AG04450 (cell line): ENCODE measurements around the gene SERPINB13. TPM values are rescaled to one million over a fixed set of nuclear protein-coding genes. Genes with fewer than 3 reads are reported as not detected.

Experiments
- CTCF ChIA-PET: fragments of 300-600, 350-600 bp; formaldehyde crosslinking; extraction: SDS; loops from one replicate; lab custom pipeline; 2022; ENCODE audit warnings: antibody characterized with exemption, inconsistent platforms; lab: Charles Lee
- POLR2A ChIA-PET: fragments of 350-600 bp; formaldehyde crosslinking; extraction: SDS; loops from one replicate; lab custom pipeline; 2021; ENCODE audit warnings: antibody characterized with exemption, inconsistent platforms; lab: Yijun Ruan, JAX
- DNase-seq: peaks from one replicate; pipeline ENCODE4 v3.0.0-alpha.2; 2011; ENCODE audit warnings: low read depth, low spot score
- H3K27ac ChIP-seq: one replicate; pipeline ENCODE4 v1.5.1; 2012; ENCODE audit warnings: low read depth, low read length, control low read depth
- H3K27me3 ChIP-seq: one replicate; pipeline ENCODE4 v1.6.0; 2012; ENCODE audit warnings: low read length; ENCODE audit not compliant: control insufficient read depth, insufficient read depth
- H3K4me3 ChIP-seq: 2 replicates; pipeline ENCODE4 v1.5.1; 2011; ENCODE audit warnings: mild to moderate bottlenecking, low read depth, low read length, control low read depth
- H3K9me3 ChIP-seq: 2 replicates; pipeline ENCODE4 v1.5.1; 2012; ENCODE audit warnings: low read length; ENCODE audit not compliant: control insufficient read depth, insufficient read depth
- CTCF ChIP-seq: IDR thresholded peaks from 2 replicates; pipeline ENCODE4 v1.5.1; 2011; ENCODE audit warnings: low read depth, low read length, control low read depth, inconsistent platforms
- polyA plus RNA-seq: library from polyadenylated mRNA; depleted of rRNA; stranded (reverse); fragments of >200 nt; gene quantifications from 2 replicates; pipeline ENCODE4 v1.2.3, GENCODE V29; 2011

The SERPINB13 gene
- polyA plus RNA-seq, 1 experiment: not detected

- Histone ChIP-seq H3K27ac (no peak overlapping the region), H3K9me3 (no peaks in the 10 kb centered on the region), H3K4me3 (no peak overlapping the region), H3K27me3 (no peaks in the 10 kb centered on the region)
- TF ChIP-seq CTCF: no peak
- CTCF ChIA-PET: no interaction called here
- DNase-seq: no peak
- POLR2A ChIA-PET: no interaction called here
Observed at GRCh38 chr18:63585988-63586387, 1.2 kb upstream of the SERPINB13 start.

GRCh38 chr18:63586431-63586830 is 712 bp upstream of the SERPINB13 start:
- H3K27me3 ChIP-seq: no peaks in the 10 kb centered on the region
- ChIA-PET CTCF (interaction anchor here (1.0 kb wide), 1 partner anchor 9 kb away, joined by 3 read pairs; no protein-coding TSS in a partner anchor), POLR2A (no interaction called here)
- H3K4me3 ChIP-seq: no peak overlapping the region
- no peak for TF ChIP-seq CTCF
- no peaks in the 10 kb centered on the region for H3K9me3 ChIP-seq
- DNase-seq: no peak
- H3K27ac ChIP-seq: no peak overlapping the region

DNA sequence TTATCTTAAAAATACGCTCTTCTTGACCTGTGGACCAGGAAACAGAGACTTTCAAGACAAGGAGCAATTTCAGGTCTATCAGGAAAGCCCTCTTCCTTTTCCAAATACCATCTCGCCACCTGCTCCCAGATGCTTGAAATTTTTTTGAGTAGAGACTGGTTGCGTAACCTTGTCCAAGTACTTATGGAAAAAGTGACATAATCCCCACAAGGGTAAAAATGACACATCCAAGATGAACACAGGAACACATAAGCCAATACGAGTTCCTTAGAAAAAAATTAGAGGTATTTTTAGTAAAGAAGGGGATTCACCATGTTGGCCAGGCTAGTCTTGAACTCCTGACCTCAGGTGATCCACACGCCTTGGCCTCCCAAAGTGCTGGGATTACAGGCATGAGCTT is 1.8 kb downstream of the SERPINB13 start:
- CTCF ChIA-PET: interaction anchor here (1.8 kb wide), 1 partner anchor 11 kb away, joined by 7 read pairs; no protein-coding TSS in a partner anchor
- Histone ChIP-seq H3K27ac (no peak overlapping the region), H3K9me3 (no peaks in the 10 kb centered on the region), H3K4me3 (no peak overlapping the region), H3K27me3 (no peaks in the 10 kb centered on the region)
- TF ChIP-seq CTCF: no peak
- no peak for DNase-seq
- POLR2A ChIA-PET: no interaction called here

- DNase-seq: no peak
- no peaks in the 10 kb centered on the region for H3K9me3 ChIP-seq
- H3K27ac ChIP-seq: no peak overlapping the region
- H3K4me3 ChIP-seq: no peak overlapping the region
- TF ChIP-seq CTCF: no peak
- CTCF ChIA-PET: no interaction called here
- H3K27me3 ChIP-seq: no peaks in the 10 kb centered on the region
- POLR2A ChIA-PET: no interaction called here
Observed at GRCh38 chr18:63590373-63590772, 3.2 kb downstream of the SERPINB13 start.

DNA sequence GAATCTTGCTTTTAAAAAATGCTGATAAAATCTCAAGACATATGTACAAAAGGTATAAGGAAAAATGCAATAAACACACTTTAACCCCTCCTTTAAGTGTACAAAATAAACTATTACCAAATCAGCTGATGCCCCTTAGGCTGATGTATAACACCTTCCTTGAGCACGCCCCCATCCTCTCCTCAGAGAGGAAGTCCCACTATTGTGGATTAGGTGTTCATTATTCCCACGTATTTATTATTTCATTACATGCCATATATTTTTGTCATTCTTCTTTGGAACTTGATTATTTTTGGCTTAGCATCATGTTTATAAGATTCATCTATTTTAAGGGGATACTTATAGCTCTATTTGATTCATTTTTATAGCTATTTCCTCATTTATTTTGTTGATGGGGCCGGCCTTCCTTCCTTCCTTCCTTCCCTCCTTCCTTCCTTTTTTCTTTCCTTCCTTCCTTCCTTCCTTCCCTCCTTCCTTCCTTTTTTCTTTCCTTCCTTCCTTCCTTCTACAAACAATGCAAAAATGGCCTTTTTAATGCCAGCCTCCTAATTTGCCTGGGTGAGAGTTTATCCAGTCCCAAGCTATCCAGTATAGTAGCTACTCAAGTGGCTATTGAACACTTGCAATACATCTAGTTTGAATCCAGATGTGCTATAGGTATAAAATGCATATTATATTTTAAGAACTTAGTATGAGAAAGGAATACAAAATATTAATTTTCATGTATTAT is 4.0 kb downstream of the SERPINB13 start:
- no peak overlapping the region for H3K27ac ChIP-seq
- POLR2A ChIA-PET: no interaction called here
- TF ChIP-seq CTCF: no peak
- DNase-seq: no peak
- no peaks in the 10 kb centered on the region for H3K9me3 ChIP-seq
- no peaks in the 10 kb centered on the region for H3K27me3 ChIP-seq
- CTCF ChIA-PET: interaction anchor here (0.8 to 1.5 kb wide), 3 partner anchors 13 to 254 kb away, joined by 3 to 5 read pairs (median 3); no protein-coding TSS in a partner anchor
- H3K4me3 ChIP-seq: no peak overlapping the region
